Upper lobe of right lung (tissue), 1 donor: ENCODE measurements around the gene CHP2. TPM values are rescaled to one million over a fixed set of nuclear protein-coding genes. Genes with fewer than 3 reads are reported as not detected.

ENCODE experiments used
- ATAC-seq: fragments of 200-7000 bp; cut with Tn5 transposase; one replicate; pipeline ENCODE4 v1.9.1; 2020; ENCODE audit warnings: mild to moderate bottlenecking, moderate library complexity
- DNase-seq: peaks from one replicate; pipeline ENCODE4 v3.0.0-alpha.2; 2020
- H3K27ac ChIP-seq: fragments of 200-600 bp; one replicate; pipeline ENCODE4 v1.8.0; 2022
- H3K27me3 ChIP-seq: fragments of 200-600 bp; one replicate; pipeline ENCODE4 v1.8.0; 2022; ENCODE audit warnings: mild to moderate bottlenecking
- H3K36me3 ChIP-seq: fragments of 200-600 bp; one replicate; pipeline ENCODE4 v1.8.0; 2022
- H3K4me1 ChIP-seq: fragments of 200-600 bp; one replicate; pipeline ENCODE4 v1.8.0; 2022
- H3K4me3 ChIP-seq: fragments of 200-600 bp; one replicate; pipeline ENCODE4 v1.8.0; 2022; ENCODE audit warnings: mild to moderate bottlenecking
- H3K9me3 ChIP-seq: fragments of 200-600 bp; one replicate; pipeline ENCODE4 v1.8.0; 2022
- intact Hi-C: fragments of 100-400 bp; cut with DNase I; formaldehyde crosslinking; loops from one replicate; pipeline ENCODE4 v1.11.0; 2022
- total RNA-seq: library from RNA; stranded (reverse); fragmentation: NEBNext Ultra II Directional; extraction: Animal tissue kit (Norgen Biotek cat#: 25700); gene quantifications from one replicate; pipeline ENCODE4 v1.2.1, GENCODE V29; 2021
- TF ChIP-seq, protein P1 (sequence below): fragments of 200-600 bp; IDR thresholded peaks from one replicate; pipeline ENCODE4 v1.8.0; 2022; ENCODE audit warnings: antibody characterized with exemption
- donor health status: DM: no; HTN: yes; CAD: no; lungs with severe emphysema.

The CHP2 gene
- total RNA-seq, 1 donor from 2014 or later = not detected

GRCh38 chr16:23768581-23768980 lies 13.8 kb downstream of the CHP2 start:
- ATAC-seq (no peak), DNase-seq (no peak)
- TF ChIP-seq, protein P1, sequence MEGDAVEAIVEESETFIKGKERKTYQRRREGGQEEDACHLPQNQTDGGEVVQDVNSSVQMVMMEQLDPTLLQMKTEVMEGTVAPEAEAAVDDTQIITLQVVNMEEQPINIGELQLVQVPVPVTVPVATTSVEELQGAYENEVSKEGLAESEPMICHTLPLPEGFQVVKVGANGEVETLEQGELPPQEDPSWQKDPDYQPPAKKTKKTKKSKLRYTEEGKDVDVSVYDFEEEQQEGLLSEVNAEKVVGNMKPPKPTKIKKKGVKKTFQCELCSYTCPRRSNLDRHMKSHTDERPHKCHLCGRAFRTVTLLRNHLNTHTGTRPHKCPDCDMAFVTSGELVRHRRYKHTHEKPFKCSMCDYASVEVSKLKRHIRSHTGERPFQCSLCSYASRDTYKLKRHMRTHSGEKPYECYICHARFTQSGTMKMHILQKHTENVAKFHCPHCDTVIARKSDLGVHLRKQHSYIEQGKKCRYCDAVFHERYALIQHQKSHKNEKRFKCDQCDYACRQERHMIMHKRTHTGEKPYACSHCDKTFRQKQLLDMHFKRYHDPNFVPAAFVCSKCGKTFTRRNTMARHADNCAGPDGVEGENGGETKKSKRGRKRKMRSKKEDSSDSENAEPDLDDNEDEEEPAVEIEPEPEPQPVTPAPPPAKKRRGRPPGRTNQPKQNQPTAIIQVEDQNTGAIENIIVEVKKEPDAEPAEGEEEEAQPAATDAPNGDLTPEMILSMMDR = no peak
- H3K4me3 ChIP-seq = no peak overlapping the region
- no peaks in the 10 kb centered on the region for H3K4me1 ChIP-seq
- intact Hi-C loops = no loop called here
- no peaks in the 10 kb centered on the region for H3K36me3 ChIP-seq
- no peaks in the 10 kb centered on the region for H3K9me3 ChIP-seq
- H3K27me3 ChIP-seq = no peaks in the 10 kb centered on the region
- H3K27ac ChIP-seq = no peak overlapping the region

- H3K4me3 ChIP-seq = no peak overlapping the region
- no peaks in the 10 kb centered on the region for H3K36me3 ChIP-seq
- intact Hi-C loops = no loop called here
- H3K27me3 ChIP-seq = no peaks in the 10 kb centered on the region
- no peak for ATAC-seq
- DNase-seq = no peak
- no peaks in the 10 kb centered on the region for H3K9me3 ChIP-seq
- H3K27ac ChIP-seq = no peak overlapping the region
- H3K4me1 ChIP-seq = no peaks in the 10 kb centered on the region
- TF ChIP-seq, protein P1 = no peak
Observed at GRCh38 chr16:23771027-23771426, 16.2 kb downstream of the CHP2 start.

DNA sequence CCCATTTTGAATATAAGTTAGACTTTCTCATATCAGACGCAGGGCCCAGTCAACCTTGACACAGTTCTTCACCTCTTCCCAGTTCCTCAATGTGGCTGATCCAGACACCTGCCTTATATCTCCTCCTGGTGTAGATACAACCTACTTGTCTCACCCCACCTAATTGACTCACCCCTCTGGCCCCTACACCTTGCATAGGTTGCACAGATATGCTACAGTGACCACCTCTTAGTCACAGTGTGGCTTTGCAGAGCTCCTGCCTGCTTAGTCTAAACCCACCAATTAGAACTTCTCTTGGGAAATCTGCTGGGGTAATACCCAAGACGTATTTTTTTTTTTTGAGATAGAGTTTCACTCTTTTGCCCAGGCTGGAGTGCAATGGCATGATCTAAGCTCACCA lies 16.8 kb downstream of the CHP2 start:
- no peak for ATAC-seq
- Histone ChIP-seq H3K4me1 (no peaks in the 10 kb centered on the region), H3K27ac (no peak overlapping the region), H3K36me3 (no peaks in the 10 kb centered on the region), H3K4me3 (no peak overlapping the region), H3K9me3 (no peaks in the 10 kb centered on the region), H3K27me3 (no peaks in the 10 kb centered on the region)
- TF ChIP-seq, protein P1 = no peak
- intact Hi-C loops = no loop called here
- DNase-seq = no peak

GRCh38 chr16:23773339-23773738 lies 18.5 kb downstream of the CHP2 start:
- Histone ChIP-seq H3K4me1 (no peaks in the 10 kb centered on the region), H3K4me3 (no peak overlapping the region), H3K27me3 (no peaks in the 10 kb centered on the region), H3K36me3 (no peaks in the 10 kb centered on the region), H3K9me3 (no peaks in the 10 kb centered on the region), H3K27ac (no peak overlapping the region)
- intact Hi-C loops = no loop called here
- ATAC-seq = no peak
- TF ChIP-seq, protein P1 = no peak
- DNase-seq = no peak

DNA sequence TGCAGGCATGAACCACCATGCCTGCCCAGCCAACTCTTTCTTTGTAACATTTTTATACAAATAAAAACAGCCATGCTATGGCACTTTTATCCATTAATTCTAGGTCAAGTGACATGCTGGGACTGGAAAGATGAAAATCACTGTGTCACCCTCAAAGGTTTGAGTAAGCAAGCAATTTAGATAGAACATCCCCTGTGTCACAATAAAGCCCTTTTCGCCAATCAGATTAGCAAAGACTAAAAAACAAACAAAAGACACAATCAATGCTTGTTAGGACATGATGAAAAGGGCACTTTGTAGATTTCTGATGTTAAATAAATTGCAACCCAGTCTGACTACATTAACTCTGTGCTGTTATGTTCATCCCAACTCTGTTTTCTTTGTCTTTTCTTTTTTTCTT lies 26.4 kb downstream of the CHP2 start:
- Histone ChIP-seq H3K4me3 (no peak overlapping the region), H3K27ac (no peak overlapping the region), H3K4me1 (no peaks in the 10 kb centered on the region), H3K27me3 (peaks cover 12% of the 10 kb centered on the region), H3K36me3 (no peaks in the 10 kb centered on the region), H3K9me3 (no peaks in the 10 kb centered on the region)
- TF ChIP-seq, protein P1 = no peak
- intact Hi-C loops = no loop called here
- DNase-seq (no peak), ATAC-seq (no peak)

DNA sequence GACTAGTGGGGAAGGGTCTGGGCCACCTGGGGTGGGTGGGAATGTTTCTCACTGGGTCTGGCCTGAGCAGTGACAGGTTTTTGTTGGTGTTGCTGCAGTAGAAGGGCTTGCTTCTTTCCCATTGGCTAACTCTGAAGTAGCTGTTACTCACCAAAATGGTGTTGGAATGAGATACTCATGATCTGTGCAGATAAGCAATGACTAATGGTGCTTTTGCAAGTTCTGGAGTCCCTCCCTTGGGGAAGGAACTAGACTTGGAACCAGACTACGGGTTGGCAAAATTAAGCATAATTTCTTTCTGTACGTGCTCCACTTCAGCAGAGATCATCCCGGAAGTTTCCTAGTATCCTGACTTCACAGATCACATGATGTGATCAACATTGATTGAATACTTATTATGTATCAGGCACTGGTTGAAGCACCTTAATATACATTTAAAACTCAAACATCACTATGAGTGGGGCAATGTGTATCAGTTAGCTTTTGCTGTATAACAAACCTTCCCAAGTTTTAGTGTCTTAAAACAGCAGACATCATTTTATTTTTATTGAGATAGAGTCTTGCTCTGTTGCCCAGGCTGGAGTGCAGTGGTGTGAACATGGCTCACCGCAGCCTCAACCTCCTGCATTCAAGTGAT lies 30.1 kb downstream of the CHP2 start:
- no peaks in the 10 kb centered on the region for H3K36me3 ChIP-seq
- peaks cover 5% of the 10 kb centered on the region for H3K27me3 ChIP-seq
- H3K9me3 ChIP-seq = no peaks in the 10 kb centered on the region
- H3K4me3 ChIP-seq = no peak overlapping the region
- TF ChIP-seq, protein P1 = no peak
- no peak for DNase-seq
- no peaks in the 10 kb centered on the region for H3K4me1 ChIP-seq
- intact Hi-C loops = no loop called here
- no peak overlapping the region for H3K27ac ChIP-seq
- no peak for ATAC-seq
